22Rv1 (cell line): Measurements from ENCODE around the gene SC5D.

Experiments
- ZFX ChIP-seq: fragments of 450-650 bp; IDR thresholded peaks from 2 replicates; pipeline ENCODE4 v1.6.1; 2017; ENCODE audit warnings: antibody characterized with exemption, borderline replicate concordance
- TF ChIP-seq, protein P1 (sequence below): fragments of 450-650 bp; IDR thresholded peaks from 2 replicates; pipeline ENCODE4 v1.5.1; 2017; ENCODE audit warnings: mild to moderate bottlenecking

DNA sequence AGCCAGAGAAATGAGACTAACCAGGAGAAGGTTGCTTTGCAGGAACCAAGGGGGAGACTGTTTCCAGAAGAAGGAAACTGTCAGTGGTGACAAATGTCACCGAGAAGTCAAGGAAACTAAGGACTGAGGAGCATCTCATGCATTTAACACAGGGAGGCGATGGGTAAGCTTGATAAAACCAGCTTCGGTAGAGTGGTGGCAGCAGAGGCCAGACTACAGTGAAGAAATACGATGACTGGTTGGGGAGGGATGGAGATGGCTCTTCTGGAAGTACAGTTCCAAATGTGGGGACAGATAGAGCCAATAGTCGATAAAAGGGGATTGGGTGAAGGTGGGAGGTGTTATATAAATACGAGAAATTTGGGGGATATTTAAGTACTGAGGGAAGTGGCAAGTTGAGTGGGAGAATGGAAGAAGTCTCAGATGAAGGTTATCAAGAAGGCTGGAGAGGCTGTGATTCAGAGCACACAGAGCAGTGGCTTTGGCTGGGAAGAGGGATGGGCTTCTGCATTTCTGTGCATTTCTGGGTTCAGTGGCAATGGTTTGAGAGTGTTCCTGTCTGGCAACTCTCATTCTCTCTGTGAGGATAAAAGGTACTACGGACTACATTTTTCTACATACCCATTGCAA is 29.2 kb downstream of the SC5D start:
- TF ChIP-seq, protein P1, sequence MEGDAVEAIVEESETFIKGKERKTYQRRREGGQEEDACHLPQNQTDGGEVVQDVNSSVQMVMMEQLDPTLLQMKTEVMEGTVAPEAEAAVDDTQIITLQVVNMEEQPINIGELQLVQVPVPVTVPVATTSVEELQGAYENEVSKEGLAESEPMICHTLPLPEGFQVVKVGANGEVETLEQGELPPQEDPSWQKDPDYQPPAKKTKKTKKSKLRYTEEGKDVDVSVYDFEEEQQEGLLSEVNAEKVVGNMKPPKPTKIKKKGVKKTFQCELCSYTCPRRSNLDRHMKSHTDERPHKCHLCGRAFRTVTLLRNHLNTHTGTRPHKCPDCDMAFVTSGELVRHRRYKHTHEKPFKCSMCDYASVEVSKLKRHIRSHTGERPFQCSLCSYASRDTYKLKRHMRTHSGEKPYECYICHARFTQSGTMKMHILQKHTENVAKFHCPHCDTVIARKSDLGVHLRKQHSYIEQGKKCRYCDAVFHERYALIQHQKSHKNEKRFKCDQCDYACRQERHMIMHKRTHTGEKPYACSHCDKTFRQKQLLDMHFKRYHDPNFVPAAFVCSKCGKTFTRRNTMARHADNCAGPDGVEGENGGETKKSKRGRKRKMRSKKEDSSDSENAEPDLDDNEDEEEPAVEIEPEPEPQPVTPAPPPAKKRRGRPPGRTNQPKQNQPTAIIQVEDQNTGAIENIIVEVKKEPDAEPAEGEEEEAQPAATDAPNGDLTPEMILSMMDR = peak; percentile 54
- TF ChIP-seq ZFX = no peak
